HEK293T (cell line): ENCODE results near the gene PELI2.

Experiments used
- FOXK2 ChIP-seq: fragments of 450-650 bp; IDR thresholded peaks from 2 replicates; pipeline ENCODE4 v1.6.1; 2016; ENCODE audit warnings: mild to moderate bottlenecking
- LEF1 ChIP-seq: fragments of 450-650 bp; IDR thresholded peaks from 2 replicates; pipeline ENCODE4 v1.6.1; 2017; ENCODE audit warnings: mild to moderate bottlenecking, borderline replicate concordance
- SP1 ChIP-seq: fragments of 450-650 bp; IDR thresholded peaks from 2 replicates; pipeline ENCODE4 v1.6.1; 2017
- ZNF384 ChIP-seq: fragments of 450-650 bp; IDR thresholded peaks from 2 replicates; pipeline ENCODE4 v1.6.1; 2016

- TF ChIP-seq SP1: no peak
- no peak for TF ChIP-seq ZNF384
- TF ChIP-seq FOXK2: no peak
- no peak for TF ChIP-seq LEF1
These were observed 20.2 kb upstream of the PELI2 start for GRCh38 chr14:56098021-56098420.
